Hepatocyte (in vitro differentiated cells): ENCODE measurements around the gene CTNNBIP1. TPM values are rescaled to one million over a fixed set of nuclear protein-coding genes. Genes with fewer than 3 reads are reported as not detected.

Source experiments
- DNase-seq: peaks from one replicate; pipeline ENCODE4 v3.0.0-alpha.2; 2016; ENCODE audit warnings: low spot score
- H2AFZ ChIP-seq: fragments of 200-600 bp; sonication (generic); 2 replicates; pipeline ENCODE4 v1.6.0; 2016; ENCODE audit warnings: antibody characterized with exemption, mild to moderate bottlenecking
- H3K27ac ChIP-seq: fragments of 200-600 bp; sonication (generic); 2 replicates; pipeline ENCODE4 v1.5.1; 2016; ENCODE audit warnings: mild to moderate bottlenecking
- H3K27me3 ChIP-seq: fragments of 200-600 bp; sonication (generic); 2 replicates; pipeline ENCODE4 v1.6.1; 2016
- H3K36me3 ChIP-seq: fragments of 200-600 bp; sonication (generic); replicated peaks from 2 replicates; pipeline ENCODE4 v1.5.1; 2016; ENCODE audit warnings: low read depth; ENCODE audit not compliant: insufficient read depth
- H3K4me1 ChIP-seq: fragments of 200-600 bp; sonication (generic); 2 replicates; pipeline ENCODE4 v1.5.1; 2016; ENCODE audit warnings: mild to moderate bottlenecking, moderate library complexity; ENCODE audit not compliant: insufficient read depth
- H3K4me2 ChIP-seq: fragments of 200-600 bp; sonication (generic); 2 replicates; pipeline ENCODE4 v1.6.0; 2016
- H3K4me3 ChIP-seq: fragments of 200-600 bp; sonication (generic); 2 replicates; pipeline ENCODE4 v1.5.1; 2016; ENCODE audit warnings: mild to moderate bottlenecking
- H3K79me2 ChIP-seq: fragments of 200-600 bp; sonication (generic); 2 replicates; pipeline ENCODE4 v1.6.0; 2017; ENCODE audit warnings: mild to moderate bottlenecking
- H3K9me2 ChIP-seq: fragments of 200-600 bp; sonication (generic); replicated peaks from 2 replicates; pipeline ENCODE4 v1.6.0; 2017; ENCODE audit warnings: mild to moderate bottlenecking; ENCODE audit not compliant: insufficient read depth
- H3K9me3 ChIP-seq: fragments of 200-600 bp; sonication (generic); 2 replicates; pipeline ENCODE4 v1.5.1; 2016; ENCODE audit warnings: low read depth, mild to moderate bottlenecking
- H4K20me1 ChIP-seq: fragments of 200-600 bp; sonication (generic); 2 replicates; pipeline ENCODE4 v1.6.0; 2016; ENCODE audit warnings: mild to moderate bottlenecking; ENCODE audit not compliant: insufficient read depth, poor library complexity, severe bottlenecking
- EZH2 ChIP-seq: fragments of 200-600 bp; sonication (generic); IDR thresholded peaks from 2 replicates; pipeline ENCODE4 v1.6.1; 2016; ENCODE audit warnings: antibody characterized with exemption, mild to moderate bottlenecking, borderline replicate concordance
- EZH2phosphoT487 ChIP-seq: fragments of 200-600 bp; sonication (generic); IDR thresholded peaks from one replicate; pipeline ENCODE4 v1.6.1; 2018; ENCODE audit warnings: antibody characterized with exemption, mild to moderate bottlenecking, low read depth, moderate library complexity; ENCODE audit not compliant: unreplicated experiment, severe bottlenecking
- WGBS: methylation state at CpG from one replicate; pipeline ENCODE4 v1.1.6; 2016; ENCODE audit warnings: low lambda C conversion rate; ENCODE audit errors: missing lambda C conversion rate; 5-methylcytosine and 5-hydroxymethylcytosine counted together
- polyA plus RNA-seq: library from polyadenylated mRNA; unstranded; fragments of >200 nt; fragmentation: Nextera tagmentation; extraction: Ambion mirVana; gene quantifications from 2 replicates; pipeline ENCODE4 v1.2.1, GENCODE V29; 2016
- total RNA-seq: library from RNA; depleted of rRNA; stranded (reverse); fragments of >200 nt; gene quantifications from 2 replicates; pipeline ENCODE4 v1.2.3, GENCODE V29; 2014
- TF ChIP-seq, protein P1 (sequence below): fragments of 200-600 bp; sonication (generic); IDR thresholded peaks from 2 replicates; pipeline ENCODE4 v1.5.1; 2016; ENCODE audit warnings: antibody characterized with exemption, mild to moderate bottlenecking; ENCODE audit not compliant: poor library complexity

Gene CTNNBIP1
- total and polyA plus RNA-seq, 2 experiments from 2014 or later: 25.2 to 49.8 TPM

DNA sequence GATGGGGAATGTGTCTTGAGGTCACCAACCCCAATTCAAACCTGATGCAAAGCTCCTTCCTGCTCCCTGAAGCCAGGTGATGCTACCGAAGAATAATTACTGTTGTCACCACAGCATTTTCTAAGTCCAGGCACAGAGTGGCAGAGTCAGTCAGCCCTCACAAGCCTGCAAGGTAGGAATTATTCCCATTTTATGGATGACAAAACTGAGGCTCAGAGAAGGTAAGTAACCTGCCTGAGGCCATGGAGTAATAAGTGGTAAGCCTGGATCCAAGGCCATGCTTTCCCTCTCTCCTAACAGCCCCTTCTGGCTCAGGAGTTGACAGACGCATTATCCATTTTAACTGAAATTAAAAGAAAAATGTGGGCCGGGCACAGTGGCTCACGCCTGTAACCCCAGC lies 23.0 kb downstream of the CTNNBIP1 start:
- Histone ChIP-seq H3K27me3 (no peaks in the 10 kb centered on the region), H3K4me1 (peaks cover 16% of the 10 kb centered on the region), H4K20me1 (no peaks in the 10 kb centered on the region), H3K36me3 (no peaks in the 10 kb centered on the region), H3K4me2 (no peak overlapping the region), H3K9me3 (no peaks in the 10 kb centered on the region), H2AFZ (no peak overlapping the region), H3K27ac (no peak overlapping the region), H3K9me2 (no peaks in the 10 kb centered on the region), H3K79me2 (peaks cover 20% of the 10 kb centered on the region), H3K4me3 (no peak overlapping the region)
- WGBS: 95% methylated on average over 4 of the region's 4 CpGs
- DNase-seq: no peak
- TF ChIP-seq, protein P1, sequence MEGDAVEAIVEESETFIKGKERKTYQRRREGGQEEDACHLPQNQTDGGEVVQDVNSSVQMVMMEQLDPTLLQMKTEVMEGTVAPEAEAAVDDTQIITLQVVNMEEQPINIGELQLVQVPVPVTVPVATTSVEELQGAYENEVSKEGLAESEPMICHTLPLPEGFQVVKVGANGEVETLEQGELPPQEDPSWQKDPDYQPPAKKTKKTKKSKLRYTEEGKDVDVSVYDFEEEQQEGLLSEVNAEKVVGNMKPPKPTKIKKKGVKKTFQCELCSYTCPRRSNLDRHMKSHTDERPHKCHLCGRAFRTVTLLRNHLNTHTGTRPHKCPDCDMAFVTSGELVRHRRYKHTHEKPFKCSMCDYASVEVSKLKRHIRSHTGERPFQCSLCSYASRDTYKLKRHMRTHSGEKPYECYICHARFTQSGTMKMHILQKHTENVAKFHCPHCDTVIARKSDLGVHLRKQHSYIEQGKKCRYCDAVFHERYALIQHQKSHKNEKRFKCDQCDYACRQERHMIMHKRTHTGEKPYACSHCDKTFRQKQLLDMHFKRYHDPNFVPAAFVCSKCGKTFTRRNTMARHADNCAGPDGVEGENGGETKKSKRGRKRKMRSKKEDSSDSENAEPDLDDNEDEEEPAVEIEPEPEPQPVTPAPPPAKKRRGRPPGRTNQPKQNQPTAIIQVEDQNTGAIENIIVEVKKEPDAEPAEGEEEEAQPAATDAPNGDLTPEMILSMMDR: no peak
- TF ChIP-seq EZH2phosphoT487: no peak
- no peak for TF ChIP-seq EZH2

GRCh38 chr1:9886092-9886742 lies 23.9 kb downstream of the CTNNBIP1 start:
- H3K27me3 ChIP-seq: no peaks in the 10 kb centered on the region
- H3K36me3 ChIP-seq: no peaks in the 10 kb centered on the region
- H3K79me2 ChIP-seq: peaks cover 17% of the 10 kb centered on the region
- no peak overlapping the region for H2AFZ ChIP-seq
- no peak overlapping the region for H3K4me3 ChIP-seq
- H3K4me2 ChIP-seq: no peak overlapping the region
- TF ChIP-seq EZH2phosphoT487: no peak
- TF ChIP-seq EZH2: no peak
- TF ChIP-seq, protein P1: no peak
- H3K9me2 ChIP-seq: no peaks in the 10 kb centered on the region
- no peaks in the 10 kb centered on the region for H3K9me3 ChIP-seq
- peaks cover 13% of the 10 kb centered on the region for H3K4me1 ChIP-seq
- DNase-seq: no peak
- no peaks in the 10 kb centered on the region for H4K20me1 ChIP-seq
- no peak overlapping the region for H3K27ac ChIP-seq
- WGBS: 75% methylated on average over 17 of the region's 17 CpGs

GRCh38 chr1:9884805-9885204 lies 25.3 kb downstream of the CTNNBIP1 start:
- H3K4me1 ChIP-seq: no peaks in the 10 kb centered on the region

More at GRCh38 chr1:9884805-9885204, 25.3 kb downstream of the CTNNBIP1 start:
- Histone ChIP-seq H2AFZ (no peak overlapping the region), H3K9me3 (no peaks in the 10 kb centered on the region), H3K4me3 (no peak overlapping the region), H3K27ac (no peak overlapping the region), H3K27me3 (no peaks in the 10 kb centered on the region), H3K9me2 (no peaks in the 10 kb centered on the region), H3K4me2 (no peak overlapping the region), H3K79me2 (peaks cover 15% of the 10 kb centered on the region), H4K20me1 (no peaks in the 10 kb centered on the region), H3K36me3 (no peaks in the 10 kb centered on the region)
- DNase-seq: no peak
- WGBS: 93% methylated on average over 7 of the region's 8 CpGs
- TF ChIP-seq EZH2phosphoT487: no peak
- TF ChIP-seq, protein P1: no peak
- no peak for TF ChIP-seq EZH2
